HG03571 (cell line): ENCODE results near the gene ASGR2.

Experiments
- ATAC-seq: cut with Tn5 transposase; IDR thresholded peaks from one replicate; pipeline ENCODE4 v1.9.1; 2021; ENCODE audit not compliant: unreplicated experiment

Gene ASGR2

GRCh38 chr17:7068268-7068667, 46.4 kb downstream of the ASGR2 start:
- no peak for ATAC-seq

- no peak for ATAC-seq
Observed at GRCh38 chr17:7067198-7067597, 47.4 kb downstream of the ASGR2 start.

- no peak for ATAC-seq
Observed at GRCh38 chr17:7064261-7064660, 50.4 kb downstream of the ASGR2 start.

- no peak for ATAC-seq
Observed at GRCh38 chr17:7063518-7064094, 51.0 kb downstream of the ASGR2 start.

GRCh38 chr17:7060165-7060891, 54.3 kb downstream of the ASGR2 start:
- no peak for ATAC-seq

- no peak for ATAC-seq
Observed at GRCh38 chr17:7058831-7059447, 55.7 kb downstream of the ASGR2 start.

- ATAC-seq, result no peak
Observed at GRCh38 chr17:7056386-7056785, 58.2 kb downstream of the ASGR2 start.
